SHP77 treated with DMSO at 0.1 percent for 48 hours (cell line): ENCODE results near the gene CDK3.
"Not testable (repeated sequence)": the region's sequence is repeated elsewhere in the genome, so short reads cannot be mapped to it uniquely, and the experiment has no call there.

Experiments used
- DNase-seq: peaks from one replicate; lab custom pipeline; 2025; lab: John Stamatoyannopoulos, UW

The CDK3 gene

DNA sequence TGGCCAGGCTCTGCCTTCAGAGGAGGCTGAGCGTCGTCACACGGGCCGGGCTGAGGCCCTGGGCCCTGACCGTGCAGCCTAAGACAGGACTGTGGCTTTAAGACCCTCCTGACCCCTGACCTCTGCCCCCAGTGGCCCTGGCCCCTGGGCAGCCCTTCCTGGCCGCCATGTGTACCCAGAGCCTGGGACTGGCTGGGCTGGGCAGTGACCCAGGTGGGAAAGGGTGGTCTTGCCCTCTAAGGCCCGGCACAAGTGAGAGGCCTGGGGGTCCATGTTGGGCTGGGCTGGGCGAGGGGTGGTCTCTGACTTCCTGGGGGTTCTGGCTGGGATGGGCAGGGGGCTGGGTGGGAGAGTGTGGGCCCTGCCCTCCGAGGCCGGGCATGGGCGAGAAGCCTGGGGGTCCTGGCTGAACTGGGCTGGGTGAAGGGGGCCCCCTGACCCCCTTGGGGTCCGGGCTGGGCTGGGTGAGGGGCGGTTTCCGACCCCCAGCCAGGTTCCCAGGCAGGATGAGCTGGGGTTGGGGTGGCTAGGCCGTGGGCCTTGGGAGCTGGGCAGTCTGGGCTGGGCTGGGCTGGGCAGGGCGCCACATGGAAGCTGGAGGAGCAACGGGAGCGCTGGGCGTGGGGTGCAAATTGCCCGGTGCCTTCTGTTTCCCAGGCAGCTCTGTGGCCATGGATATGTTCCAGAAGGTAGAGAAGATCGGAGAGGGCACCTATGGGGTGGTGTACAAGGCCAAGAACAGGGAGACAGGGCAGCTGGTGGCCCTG is at the start of gene CDK3:
CDK3 (plus strand) TSS at position 101 of the 767 bp plus-strand sequence; CDS start at position 672, 571 bp downstream.
- DNase-seq, result no peak

DNA sequence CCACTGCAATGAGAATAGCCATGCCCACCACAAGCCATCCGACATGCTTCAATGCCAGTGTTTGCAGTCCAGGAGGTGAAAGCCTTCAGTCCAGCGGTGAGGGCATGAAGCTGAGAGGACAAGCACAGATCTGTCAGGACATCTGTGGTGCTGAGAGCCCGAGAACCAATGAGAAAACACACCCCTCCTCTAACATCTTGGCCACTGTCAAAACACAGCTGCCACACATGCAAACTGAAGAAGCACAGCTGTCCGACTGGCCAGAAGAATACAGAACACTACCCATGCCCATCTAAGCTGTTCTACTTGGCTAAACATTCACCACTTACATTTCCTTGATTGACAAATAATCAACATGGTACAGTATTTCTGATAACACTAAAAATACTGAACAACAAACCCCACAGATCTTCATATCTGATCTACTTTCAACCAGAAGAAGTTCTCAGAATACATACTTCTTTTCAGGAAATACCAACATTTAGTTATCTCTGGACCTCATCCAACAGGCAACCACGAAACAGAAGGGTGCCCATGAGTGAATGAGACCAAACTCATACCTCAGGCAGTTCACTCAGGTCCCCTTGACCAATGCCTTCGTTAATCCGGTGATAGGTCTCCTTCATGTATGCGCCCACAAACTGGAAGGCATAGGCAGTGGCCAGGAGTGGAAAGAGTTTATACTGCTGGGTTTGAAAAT is 49.6 kb upstream of the CDK3 start:
- DNase-seq, result no peak

GRCh38 chr17:75959051-75959838 is 41.4 kb upstream of the CDK3 start:
- DNase-seq, result no peak

- DNase-seq, result no peak
Observed at GRCh38 chr17:75959839-75960511, 40.7 kb upstream of the CDK3 start.

GRCh38 chr17:75965468-75965867 is 35.2 kb upstream of the CDK3 start:
- DNase-seq, result no peak

DNA sequence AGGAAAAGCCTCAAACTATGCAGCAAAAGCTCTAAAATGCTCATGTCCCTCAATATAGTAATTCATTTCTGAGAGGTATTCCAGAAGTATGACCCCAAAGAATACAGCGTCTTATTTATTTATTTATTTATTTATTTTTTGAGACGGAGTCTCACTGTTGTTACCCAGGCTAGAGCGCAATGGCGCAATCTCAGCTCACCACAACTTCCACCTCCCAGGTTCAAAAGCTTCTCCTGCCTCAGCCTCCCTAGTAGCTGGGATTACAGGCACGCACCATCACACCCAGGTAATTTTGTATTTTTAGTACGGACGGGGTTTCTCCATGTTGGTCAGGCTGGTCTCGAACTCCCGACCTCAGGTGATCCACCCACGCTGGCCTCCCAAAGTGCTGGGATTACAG is 31.6 kb upstream of the CDK3 start:
- DNase-seq, result not testable (repeated sequence)

GRCh38 chr17:75970011-75970523 is 30.6 kb upstream of the CDK3 start:
- DNase-seq, result no peak

DNA sequence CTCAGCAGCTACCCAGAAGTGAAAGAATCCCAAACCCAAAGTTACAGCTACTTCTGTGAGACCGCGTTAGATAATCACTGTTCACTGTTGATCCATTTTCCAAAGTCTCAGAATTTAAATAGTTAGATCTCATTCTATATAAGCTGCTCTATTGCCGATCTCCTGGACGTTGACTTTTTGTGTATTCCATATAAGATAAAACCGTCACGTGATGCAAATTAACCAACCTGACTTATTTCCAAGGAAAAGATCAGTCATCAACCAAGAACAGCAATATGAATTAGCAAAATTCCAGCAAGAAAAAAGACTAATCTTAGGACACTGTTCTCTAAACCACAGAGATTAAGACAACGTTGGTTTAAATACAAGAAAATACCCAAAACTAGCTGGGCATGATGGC is 30.0 kb upstream of the CDK3 start:
- DNase-seq, result no peak

GRCh38 chr17:75975187-75975586 is 25.5 kb upstream of the CDK3 start:
- DNase-seq, result not testable (repeated sequence)

DNA sequence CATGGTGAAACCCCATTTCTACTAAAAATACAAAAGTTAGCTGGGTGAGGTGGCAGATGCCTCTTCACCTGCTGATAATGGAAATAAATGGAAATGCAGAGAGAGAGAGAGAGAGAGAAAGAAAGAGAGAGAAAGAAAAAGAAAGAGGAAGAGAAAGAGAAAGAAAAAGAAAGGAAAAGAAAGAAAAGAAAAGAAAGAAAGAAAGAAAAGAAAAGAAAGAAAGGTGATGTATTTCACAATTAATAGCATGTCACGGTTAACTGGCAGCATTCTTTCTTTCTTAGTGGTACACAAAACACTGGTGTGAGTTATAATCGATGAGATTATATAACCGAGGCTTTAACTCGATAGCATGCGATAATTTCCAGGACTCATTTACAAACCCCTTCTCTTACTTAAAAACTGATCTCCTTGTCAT is 24.9 kb upstream of the CDK3 start:
- DNase-seq, result no peak

- DNase-seq, result no peak
Observed at GRCh38 chr17:75976175-75976848, 24.3 kb upstream of the CDK3 start.

GRCh38 chr17:75978938-75979704 is 21.5 kb upstream of the CDK3 start, which contains the start of the genes ACOX1 and TEN1:
ACOX1 (minus strand) TSS chr17:75979166; CDS start chr17:75979073, 93 bp downstream.
TEN1 (plus strand) TSS chr17:75979240; CDS start chr17:75986193, 6,953 bp downstream.
- peak; percentile 98 for DNase-seq

DNA sequence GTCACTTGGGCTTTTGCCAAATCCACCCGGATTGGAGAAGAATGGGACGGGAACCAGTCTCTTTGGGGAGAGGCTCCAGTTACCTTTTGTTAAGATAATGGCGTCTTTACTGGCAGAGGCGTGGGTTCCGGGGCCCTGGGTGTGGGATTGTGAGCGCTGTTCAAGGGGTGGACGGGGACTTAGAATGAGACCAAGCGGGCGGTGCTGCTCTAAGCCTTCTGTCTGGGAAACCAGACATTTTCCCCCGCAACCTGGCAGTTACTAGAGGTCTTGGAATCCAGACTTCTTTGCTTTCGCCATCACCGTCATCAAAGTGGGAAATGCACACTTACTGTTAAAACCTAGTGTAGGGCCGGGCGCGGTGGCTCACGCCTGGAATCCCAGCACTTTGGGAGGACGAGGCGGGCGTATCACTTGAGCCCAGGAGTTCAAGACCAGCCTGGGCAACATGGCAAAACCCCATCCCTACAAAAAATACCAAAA is 20.9 kb upstream of the CDK3 start:
- DNase-seq, result no peak

DNA sequence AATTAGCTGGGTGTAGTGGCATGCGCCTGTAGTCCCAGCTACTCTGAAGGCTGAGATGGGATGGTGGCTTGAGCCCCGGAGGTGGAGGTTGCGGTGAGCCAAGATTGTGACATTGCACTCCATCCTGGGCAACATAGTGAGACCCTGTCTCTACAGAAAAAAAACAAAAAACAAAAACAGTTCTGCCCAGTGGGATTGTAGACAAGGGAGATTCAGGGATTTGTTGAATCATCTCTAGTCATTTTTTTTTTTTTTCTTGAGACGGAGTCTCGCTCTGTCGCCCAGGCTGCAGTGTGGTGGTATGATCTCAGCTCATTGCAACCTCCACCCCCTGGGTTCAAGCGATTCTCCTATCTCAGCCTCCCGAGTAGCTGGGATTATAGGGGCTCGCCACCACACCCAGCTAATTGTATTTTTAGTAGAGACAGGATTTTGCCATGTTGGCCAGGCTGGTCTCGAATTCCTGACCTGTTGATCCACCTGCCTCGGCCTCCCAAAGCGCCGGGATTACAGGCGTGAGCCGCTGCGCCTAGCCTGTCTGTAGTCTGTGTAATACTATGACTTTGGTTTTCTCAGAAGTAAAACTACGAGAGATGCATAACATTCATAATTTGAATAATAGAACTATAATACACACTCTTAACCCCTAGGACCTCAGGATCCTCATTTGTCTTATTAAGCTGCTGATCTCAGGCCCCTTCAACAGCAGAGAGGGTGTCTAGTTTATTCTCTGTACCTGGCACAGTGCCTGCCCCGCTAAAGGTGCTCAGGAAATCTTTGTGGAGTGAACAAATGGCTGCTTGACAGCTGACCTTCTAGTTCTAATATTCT is 20.3 kb upstream of the CDK3 start:
- DNase-seq, result no peak

- peak; percentile 23 for DNase-seq
Observed at GRCh38 chr17:75981019-75981615, 19.5 kb upstream of the CDK3 start.

DNA sequence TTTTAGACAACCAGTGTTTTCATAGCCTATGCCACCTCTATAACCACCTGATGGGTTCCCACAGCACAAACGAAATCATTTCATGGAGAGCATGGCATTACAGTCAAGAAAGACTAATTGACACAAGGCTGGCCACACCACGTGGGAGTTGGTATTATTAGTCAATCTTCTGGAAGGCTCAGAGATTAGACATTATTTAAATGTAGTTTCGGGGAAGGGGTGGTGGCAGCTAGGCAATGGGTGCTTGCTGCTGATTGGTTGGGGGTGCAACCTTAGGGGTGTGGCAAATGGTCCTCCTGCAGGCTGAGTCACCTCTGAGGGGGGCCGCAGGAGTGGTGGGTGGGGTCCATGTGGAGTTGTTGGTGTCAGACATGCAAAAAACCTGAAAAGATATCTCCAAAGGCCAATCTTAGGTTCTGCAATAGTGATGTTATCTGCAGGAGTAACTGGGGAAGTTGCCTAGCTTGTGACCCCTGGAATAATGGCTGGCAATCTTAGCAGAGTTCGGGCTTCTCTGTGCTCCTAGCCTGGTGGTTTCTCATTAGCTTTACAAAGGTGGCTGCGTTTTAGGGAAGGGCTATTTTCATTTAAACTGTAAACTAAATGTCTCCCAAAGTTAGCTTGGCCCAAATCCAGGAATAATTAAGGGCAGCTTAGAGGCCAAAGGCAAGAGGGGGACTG is 17.0 kb upstream of the CDK3 start:
- DNase-seq, result no peak

- no peak for DNase-seq
Observed at GRCh38 chr17:75985986-75986385, 14.7 kb upstream of the CDK3 start.

DNA sequence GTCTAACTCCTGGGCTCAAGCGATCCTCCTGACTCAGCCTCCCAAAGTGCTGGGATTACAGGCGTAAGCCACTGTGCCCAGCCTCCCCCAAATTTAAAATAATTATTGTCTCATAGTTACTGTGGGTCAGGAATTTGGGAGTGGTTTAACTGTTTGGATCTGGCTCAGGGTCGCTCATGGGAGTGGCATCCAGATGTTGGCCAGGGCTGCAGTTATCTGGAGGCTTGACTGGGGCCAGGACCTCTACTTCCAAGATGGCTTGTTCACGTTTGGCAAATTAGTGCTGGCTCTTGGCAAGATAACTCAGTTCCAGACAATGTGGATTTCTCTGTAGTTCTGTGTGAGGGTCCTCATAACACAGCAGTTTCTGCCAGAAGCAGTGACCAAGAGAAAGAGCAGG is 13.6 kb upstream of the CDK3 start:
- no peak for DNase-seq
